Measurements from ENCODE around the gene SH3RF1.
A peak's percentile ranks its signal among the peaks of the same experiment; 100 is the strongest.

Gene SH3RF1

GRCh38 chr4:169251291-169252235 lies 19.2 kb downstream of the SH3RF1 start:
- TF ChIP-seq, protein P1, sequence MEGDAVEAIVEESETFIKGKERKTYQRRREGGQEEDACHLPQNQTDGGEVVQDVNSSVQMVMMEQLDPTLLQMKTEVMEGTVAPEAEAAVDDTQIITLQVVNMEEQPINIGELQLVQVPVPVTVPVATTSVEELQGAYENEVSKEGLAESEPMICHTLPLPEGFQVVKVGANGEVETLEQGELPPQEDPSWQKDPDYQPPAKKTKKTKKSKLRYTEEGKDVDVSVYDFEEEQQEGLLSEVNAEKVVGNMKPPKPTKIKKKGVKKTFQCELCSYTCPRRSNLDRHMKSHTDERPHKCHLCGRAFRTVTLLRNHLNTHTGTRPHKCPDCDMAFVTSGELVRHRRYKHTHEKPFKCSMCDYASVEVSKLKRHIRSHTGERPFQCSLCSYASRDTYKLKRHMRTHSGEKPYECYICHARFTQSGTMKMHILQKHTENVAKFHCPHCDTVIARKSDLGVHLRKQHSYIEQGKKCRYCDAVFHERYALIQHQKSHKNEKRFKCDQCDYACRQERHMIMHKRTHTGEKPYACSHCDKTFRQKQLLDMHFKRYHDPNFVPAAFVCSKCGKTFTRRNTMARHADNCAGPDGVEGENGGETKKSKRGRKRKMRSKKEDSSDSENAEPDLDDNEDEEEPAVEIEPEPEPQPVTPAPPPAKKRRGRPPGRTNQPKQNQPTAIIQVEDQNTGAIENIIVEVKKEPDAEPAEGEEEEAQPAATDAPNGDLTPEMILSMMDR (IDR thresholded peaks at IDR 0.05; ENCODE audit: control insufficient read depth, extremely low read depth, insufficient read depth): no peak
- no peak overlapping the region for H3K4me3 ChIP-seq (ENCODE audit: low read depth, low read length)
- DNase-seq (ENCODE audit: low read depth): no peak

DNA sequence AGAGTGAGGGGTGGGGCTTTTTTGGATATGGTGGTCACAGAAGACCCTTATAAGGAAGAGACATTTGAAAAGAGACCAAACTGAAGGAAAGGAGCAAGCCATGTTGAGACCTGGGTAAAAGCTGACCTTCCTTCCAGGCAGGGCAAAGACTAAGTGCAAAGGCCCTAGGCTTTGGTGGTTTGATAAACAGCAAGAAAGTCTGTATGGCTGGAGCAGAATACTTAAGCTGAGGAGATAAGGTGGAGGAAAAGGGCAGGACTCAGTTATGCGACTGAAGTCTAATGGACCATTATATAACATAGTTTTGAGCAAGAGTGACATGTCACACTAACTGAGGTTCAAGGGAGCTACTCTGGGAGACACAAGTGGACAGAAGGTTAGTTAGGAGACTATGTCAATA lies 20.0 kb downstream of the SH3RF1 start:
- no peak for DNase-seq (ENCODE audit: low read depth)
- no peak overlapping the region for H3K4me3 ChIP-seq (ENCODE audit: low read depth, low read length)
- TF ChIP-seq, protein P1 (IDR thresholded peaks at IDR 0.05; ENCODE audit: control insufficient read depth, extremely low read depth, insufficient read depth): no peak

- TF ChIP-seq, protein P1 (IDR thresholded peaks at IDR 0.05; ENCODE audit: control insufficient read depth, extremely low read depth, insufficient read depth): no peak
- H3K4me3 ChIP-seq (ENCODE audit: low read depth, low read length): peak overlapping the region; percentile 14; the same call in 1 of the 2 replicates
- no peak for DNase-seq (ENCODE audit: low read depth)
These were observed 20.8 kb downstream of the SH3RF1 start for GRCh38 chr4:169249999-169250398.

DNA sequence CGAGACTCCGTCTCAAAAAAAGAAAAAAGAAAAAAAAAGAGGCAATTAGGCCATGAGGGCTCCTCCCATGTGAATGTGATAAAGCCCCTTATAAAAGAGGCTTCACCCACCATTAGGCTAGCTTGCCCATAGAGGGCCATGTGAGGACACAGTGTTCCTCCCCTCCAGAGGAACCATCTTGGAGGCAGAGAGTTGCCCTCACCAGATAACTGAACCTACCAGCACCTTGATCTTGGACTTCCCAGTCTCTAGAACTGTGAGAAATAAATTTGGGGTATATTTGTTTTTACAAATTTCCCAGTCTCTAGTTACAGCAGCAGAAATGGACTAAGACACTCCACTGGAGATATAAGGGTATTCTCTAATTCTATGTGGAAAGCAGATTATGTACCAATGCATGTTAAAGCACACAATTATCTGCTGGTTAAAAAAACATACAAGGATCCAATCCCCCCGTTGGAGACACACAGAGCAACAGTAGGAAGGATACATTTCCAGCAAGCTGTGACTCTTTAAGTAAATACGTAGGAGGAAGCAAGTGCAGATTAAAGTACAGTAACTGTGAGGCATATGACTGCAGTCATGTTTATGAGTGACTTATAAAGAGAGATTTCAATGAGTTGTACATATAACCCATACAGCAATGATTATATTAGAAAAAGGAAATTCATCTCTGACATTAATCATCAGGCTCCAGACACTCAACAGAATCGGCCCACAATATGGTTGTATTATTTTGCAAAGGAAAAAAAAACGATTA lies 21.4 kb downstream of the SH3RF1 start:
- DNase-seq (ENCODE audit: low read depth): no peak
- TF ChIP-seq, protein P1 (IDR thresholded peaks at IDR 0.05; ENCODE audit: control insufficient read depth, extremely low read depth, insufficient read depth): no peak
- peak overlapping the region; percentile 14; the same call in 1 of the 2 replicates for H3K4me3 ChIP-seq (ENCODE audit: low read depth, low read length)

- H3K4me3 ChIP-seq (ENCODE audit: low read depth, low read length): no peak overlapping the region
- TF ChIP-seq, protein P1 (IDR thresholded peaks at IDR 0.05; ENCODE audit: control insufficient read depth, extremely low read depth, insufficient read depth): no peak
- no peak for DNase-seq (ENCODE audit: low read depth)
These were observed 22.1 kb downstream of the SH3RF1 start for GRCh38 chr4:169248645-169249044.

DNA sequence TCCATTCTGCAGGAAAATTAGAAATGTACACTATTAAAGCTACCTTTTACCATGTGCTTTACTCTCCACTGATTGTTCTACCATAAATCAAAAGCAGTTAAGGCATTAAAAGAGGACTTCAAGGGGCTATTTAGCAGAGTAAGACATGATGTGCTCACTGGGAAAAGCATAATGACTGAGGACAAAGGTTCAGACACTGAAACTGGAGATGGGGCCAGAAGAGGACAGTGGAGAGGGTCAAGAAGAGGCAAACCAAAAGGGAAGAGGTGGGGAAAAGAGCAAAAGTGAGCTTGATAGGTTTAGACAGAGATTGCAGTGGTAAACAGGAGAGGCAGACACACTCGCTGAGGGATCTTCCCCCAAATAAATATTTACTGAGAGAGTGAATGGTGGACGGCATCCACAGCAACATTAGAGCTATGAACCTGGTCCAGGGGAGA lies 23.8 kb downstream of the SH3RF1 start:
- no peak for DNase-seq (ENCODE audit: low read depth)
- H3K4me3 ChIP-seq (ENCODE audit: low read depth, low read length): no peak overlapping the region
- TF ChIP-seq, protein P1 (IDR thresholded peaks at IDR 0.05; ENCODE audit: control insufficient read depth, extremely low read depth, insufficient read depth): no peak

Data from LNCaP clone FGC (cell line).